ENCODE results near the gene PROM1. TPM values are rescaled to one million over a fixed set of nuclear protein-coding genes. Genes with fewer than 3 reads are reported as not detected.

The PROM1 gene
- total and polyA plus RNA-seq, 8 donors: 19.7 to 51.6 (median 22.2) TPM

GRCh38 chr4:15990570-15991285 is 93.1 kb downstream of the PROM1 start:
- ATAC-seq (no peak), DNase-seq (no peak), FAIRE-seq (no peak)
- no peaks in the 10 kb centered on the region for H3K4me1 ChIP-seq
- peaks cover 0 to 2% (median 0%) of the 10 kb centered on the region in 3 donors for H3K36me3 ChIP-seq
- H3K4me3 ChIP-seq: no peak overlapping the region
- WGBS, 2 donors: 73 to 81% methylated on average over 12 of the region's 12 CpGs
- H3K27me3 ChIP-seq: no peaks in the 10 kb centered on the region
- H3K9me3 ChIP-seq: no peaks in the 10 kb centered on the region
- TF ChIP-seq CTCF (IDR thresholded peaks at IDR 0.05): no peak
- intact Hi-C loops (cut with DNase I): no loop called here
- no peak overlapping the region for H3K27ac ChIP-seq

GRCh38 chr4:15989424-15989823 is 94.4 kb downstream of the PROM1 start:
- peaks cover 0 to 3% (median 2%) of the 10 kb centered on the region in 3 donors for H3K36me3 ChIP-seq
- H3K27ac ChIP-seq: no peak overlapping the region
- 71 to 78% methylated on average over 6 of the region's 6 CpGs for WGBS, 2 donors
- no peak for DNase-seq
- no peaks in the 10 kb centered on the region for H3K27me3 ChIP-seq
- intact Hi-C loops (cut with DNase I): no loop called here
- ATAC-seq: no peak
- no peak for FAIRE-seq
- no peaks in the 10 kb centered on the region for H3K4me1 ChIP-seq
- TF ChIP-seq CTCF (IDR thresholded peaks at IDR 0.05): no peak
- H3K4me3 ChIP-seq: no peak overlapping the region
- no peaks in the 10 kb centered on the region for H3K9me3 ChIP-seq

GRCh38 chr4:15988222-15988621 is 95.6 kb downstream of the PROM1 start:
- FAIRE-seq (no peak), DNase-seq (no peak), ATAC-seq (no peak)
- WGBS, 2 donors: 44 to 61% methylated on average over 1 of the region's 1 CpG
- Histone ChIP-seq H3K27me3 (no peaks in the 10 kb centered on the region), H3K27ac (no peak overlapping the region), H3K36me3 (peaks cover 0 to 3% (median 2%) of the 10 kb centered on the region in 3 donors), H3K4me1 (no peaks in the 10 kb centered on the region), H3K9me3 (no peaks in the 10 kb centered on the region), H3K4me3 (no peak overlapping the region)
- TF ChIP-seq CTCF (IDR thresholded peaks at IDR 0.05): no peak
- intact Hi-C loops (cut with DNase I): no loop called here

- no peaks in the 10 kb centered on the region for H3K9me3 ChIP-seq
- DNase-seq (no peak), ATAC-seq (no peak), FAIRE-seq (no peak)
- WGBS, 2 donors: 43 to 50% methylated on average over 5 of the region's 5 CpGs
- no peak for TF ChIP-seq CTCF (IDR thresholded peaks at IDR 0.05)
- no peak overlapping the region for H3K4me3 ChIP-seq
- no peak overlapping the region for H3K27ac ChIP-seq
- no peaks in the 10 kb centered on the region for H3K4me1 ChIP-seq
- peaks cover 0 to 3% (median 2%) of the 10 kb centered on the region in 3 donors for H3K36me3 ChIP-seq
- intact Hi-C loops (cut with DNase I): no loop called here
- no peaks in the 10 kb centered on the region for H3K27me3 ChIP-seq
Measured at GRCh38 chr4:15986907-15987306, 96.9 kb downstream of the PROM1 start.

- ATAC-seq: no peak
- Histone ChIP-seq H3K9me3 (no peaks in the 10 kb centered on the region), H3K27me3 (no peaks in the 10 kb centered on the region), H3K4me1 (no peaks in the 10 kb centered on the region), H3K36me3 (peaks cover 0 to 3% (median 0%) of the 10 kb centered on the region in 3 donors), H3K27ac (no peak overlapping the region), H3K4me3 (no peak overlapping the region)
- intact Hi-C loops (cut with DNase I): no loop called here
- 64 to 78% methylated on average over 2 of the region's 2 CpGs for WGBS, 2 donors
- DNase-seq: no peak
- TF ChIP-seq CTCF (IDR thresholded peaks at IDR 0.05): no peak
- FAIRE-seq: no peak
Measured at GRCh38 chr4:15983610-15984009, 100.2 kb downstream of the PROM1 start.
